Activated naive CD4-positive, alpha-beta T cell (primary cell): ENCODE measurements around the gene SYNGR4.

Experiments
- DNase-seq, 4 experiments: peaks; one replicate each; lab custom pipeline; 2025; lab: John Stamatoyannopoulos, UW

SYNGR4 gene

GRCh38 chr19:48396016-48396823 lies 32.1 kb downstream of the SYNGR4 start:
- no peak for DNase-seq

GRCh38 chr19:48396824-48397176 lies 32.6 kb downstream of the SYNGR4 start:
- DNase-seq, result no peak

GRCh38 chr19:48397263-48398101 lies 33.3 kb downstream of the SYNGR4 start:
- no peak for DNase-seq

GRCh38 chr19:48398102-48398374 lies 33.9 kb downstream of the SYNGR4 start:
- DNase-seq, result no peak

- DNase-seq, result peak; percentile 59 to 85 (median 68)
These were observed 34.4 kb downstream of the SYNGR4 start for GRCh38 chr19:48398375-48399235.

GRCh38 chr19:48400018-48400742 lies 36.0 kb downstream of the SYNGR4 start:
- DNase-seq, result no peak

GRCh38 chr19:48401287-48401686 lies 37.1 kb downstream of the SYNGR4 start:
- no peak for DNase-seq

GRCh38 chr19:48403606-48404005 lies 39.4 kb downstream of the SYNGR4 start:
- peak in 1 of 4 experiments; percentile 9 for DNase-seq

- DNase-seq, result no peak
These were observed 41.0 kb downstream of the SYNGR4 start for GRCh38 chr19:48405010-48405659.

GRCh38 chr19:48405850-48406249 lies 41.7 kb downstream of the SYNGR4 start:
- DNase-seq, result no peak

GRCh38 chr19:48413879-48414587 lies 49.9 kb downstream of the SYNGR4 start:
- no peak for DNase-seq

GRCh38 chr19:48415395-48415794 lies 51.2 kb downstream of the SYNGR4 start:
- peak in 3 of 4 experiments; percentile 37 to 60 (median 40) for DNase-seq

- DNase-seq, result no peak
These were observed 51.6 kb downstream of the SYNGR4 start for GRCh38 chr19:48415806-48416221.

GRCh38 chr19:48417421-48417820 lies 53.3 kb downstream of the SYNGR4 start:
- no peak for DNase-seq

- no peak for DNase-seq
These were observed 54.3 kb downstream of the SYNGR4 start for GRCh38 chr19:48418317-48419064.

GRCh38 chr19:48419158-48419920 lies 55.2 kb downstream of the SYNGR4 start:
- DNase-seq, result peak in 1 of 4 experiments; percentile 43

- DNase-seq, result no peak
These were observed 57.4 kb downstream of the SYNGR4 start for GRCh38 chr19:48421548-48421947.

GRCh38 chr19:48424694-48425219 lies 60.6 kb downstream of the SYNGR4 start:
- no peak for DNase-seq
